HepG2 (cell line): ENCODE measurements around the gene MED15. TPM values are rescaled to one million over a fixed set of nuclear protein-coding genes. Genes with fewer than 3 reads are reported as not detected.

Source experiments
- IKZF4 ChIP-seq: sonication (generic); formaldehyde crosslinking; IDR thresholded peaks from 2 replicates; pipeline ENCODE4 v1.5.1; 2020; ENCODE audit warnings: borderline replicate concordance, mild to moderate bottlenecking, low read depth, missing genetic modification reagents; ENCODE audit errors: not compliant biosample characterization
- MAX ChIP-seq: IDR thresholded peaks from 2 replicates; pipeline ENCODE4 v1.6.1; 2012; ENCODE audit warnings: inconsistent platforms
- NONO ChIP-seq, 2 experiments: fragments of 450-650 bp in 1 of 2; sonication (generic) in 1 of 2; formaldehyde crosslinking in 1 of 2; IDR thresholded peaks in 1 of 2; conservative IDR thresholded peaks in 1 of 2; 2 replicates each; pipeline versions ENCODE4 v1.6.1 to v1.8.0; 2017 to 2022; ENCODE audit warnings: mild to moderate bottlenecking in 1 of 2, missing genetic modification reagents in 1 of 2, moderate library complexity in 1 of 2
- RCOR2 ChIP-seq: IDR thresholded peaks from 2 replicates; pipeline ENCODE4 v1.6.1; 2016; ENCODE audit warnings: missing biosample characterization, missing genetic modification reagents
- TARDBP ChIP-seq: sonication (generic); formaldehyde crosslinking; IDR thresholded peaks from 2 replicates; pipeline ENCODE4 v1.8.0; 2022; ENCODE audit warnings: mild to moderate bottlenecking, missing genetic modification reagents
- ZBTB39 ChIP-seq: sonication (generic); formaldehyde crosslinking; IDR thresholded peaks from 2 replicates; pipeline ENCODE4 v1.5.0; 2020; ENCODE audit warnings: missing genetic modification reagents
- ZBTB4 ChIP-seq: sonication (generic); formaldehyde crosslinking; IDR thresholded peaks from 2 replicates; pipeline ENCODE4 v1.4.0; 2020; ENCODE audit warnings: missing genetic modification reagents, mild to moderate bottlenecking, borderline replicate concordance
- ZFP91 ChIP-seq: sonication (generic); formaldehyde crosslinking; IDR thresholded peaks from 2 replicates; pipeline ENCODE4 v1.9.0; 2022; ENCODE audit warnings: missing genetic modification reagents, mild to moderate bottlenecking, borderline replicate concordance
- ZNF280D ChIP-seq: sonication (generic); formaldehyde crosslinking; IDR thresholded peaks from 2 replicates; pipeline ENCODE4 v1.5.1; 2020; ENCODE audit warnings: mild to moderate bottlenecking, missing genetic modification reagents
- ZNF597 ChIP-seq: sonication (generic); formaldehyde crosslinking; IDR thresholded peaks from 2 replicates; pipeline ENCODE4 v1.5.0; 2020; ENCODE audit warnings: missing genetic modification reagents
- ZNF784 ChIP-seq: sonication (generic); formaldehyde crosslinking; IDR thresholded peaks from 2 replicates; pipeline ENCODE4 v1.5.1; 2020; ENCODE audit warnings: missing genetic modification reagents, mild to moderate bottlenecking, borderline replicate concordance
- polyA plus RNA-seq, 8 experiments: library from polyadenylated mRNA; depleted of rRNA in 3 of 8; stranded (reverse) in 7 of 8; unstranded in 1 of 8; fragments of >200 nt; fragmentation: Illumina TruSeq in 4 of 8; extraction: Trizol in 4 of 8; gene quantifications; 2 replicates each; pipeline versions ENCODE4 v1.2.1 to v1.2.3, GENCODE V29; 2011 to 2016; ENCODE audit warnings: low read depth in 4 of 8, missing spikeins in 1 of 8, mixed read lengths in 1 of 8; ENCODE audit not compliant: insufficient read depth in 1 of 8
- total RNA-seq, 5 experiments: library from RNA; depleted of rRNA; stranded (reverse); fragments of >200 nt; fragmentation: Illumina TruSeq; extraction: Trizol; gene quantifications; 2 replicates each; pipeline ENCODE4 v1.2.3, GENCODE V29; 2016; ENCODE audit warnings: low read depth in 1 of 5

Gene MED15
- total and polyA plus RNA-seq, 2 of the 13 experiments (the other 11 are each of a cell fraction or from before 2014, with no cell fraction given), result 14.3 to 27.0 TPM

GRCh38 chr22:20552443-20553401, 45.3 kb downstream of the MED15 start (continued):
- TF ChIP-seq ZNF280D (CRISPR knock-in tag) (peak; percentile 56; the same call in 1 of the 2 replicates), ZBTB4 (peak; percentile 97), MAX (peak; percentile 36; the same call in 1 of the 2 replicates), RCOR2 (CRISPR knock-in tag) (peak; percentile 28; the same call in 1 of the 2 replicates), ZNF597 (CRISPR knock-in tag) (no peak), ZBTB39 (no peak), TARDBP (CRISPR knock-in tag) (0 out of 2 replicates have a peak, but pooled peaks have one; percentile 51), IKZF4 (CRISPR knock-in tag) (peak; percentile 41), ZFP91 (CRISPR knock-in tag) (peak; percentile 40; the same call in 1 of the 2 replicates), NONO (IDR thresholded peaks at IDR 0.05) (no peak), NONO (CRISPR knock-in tag; conservative IDR thresholded peaks at IDR 0.05) (no peak), ZNF784 (CRISPR knock-in tag) (0 out of 2 replicates have a peak, but pooled peaks have one; percentile 8)
